22Rv1 (cell line): ENCODE measurements around the gene SOD3.

Source experiments
- CTCF ChIP-seq: fragments of 450-650 bp; IDR thresholded peaks from 2 replicates; pipeline ENCODE4 v1.5.1; 2017; ENCODE audit warnings: mild to moderate bottlenecking
- ZFX ChIP-seq: fragments of 450-650 bp; IDR thresholded peaks from 2 replicates; pipeline ENCODE4 v1.6.1; 2017; ENCODE audit warnings: antibody characterized with exemption, borderline replicate concordance

DNA sequence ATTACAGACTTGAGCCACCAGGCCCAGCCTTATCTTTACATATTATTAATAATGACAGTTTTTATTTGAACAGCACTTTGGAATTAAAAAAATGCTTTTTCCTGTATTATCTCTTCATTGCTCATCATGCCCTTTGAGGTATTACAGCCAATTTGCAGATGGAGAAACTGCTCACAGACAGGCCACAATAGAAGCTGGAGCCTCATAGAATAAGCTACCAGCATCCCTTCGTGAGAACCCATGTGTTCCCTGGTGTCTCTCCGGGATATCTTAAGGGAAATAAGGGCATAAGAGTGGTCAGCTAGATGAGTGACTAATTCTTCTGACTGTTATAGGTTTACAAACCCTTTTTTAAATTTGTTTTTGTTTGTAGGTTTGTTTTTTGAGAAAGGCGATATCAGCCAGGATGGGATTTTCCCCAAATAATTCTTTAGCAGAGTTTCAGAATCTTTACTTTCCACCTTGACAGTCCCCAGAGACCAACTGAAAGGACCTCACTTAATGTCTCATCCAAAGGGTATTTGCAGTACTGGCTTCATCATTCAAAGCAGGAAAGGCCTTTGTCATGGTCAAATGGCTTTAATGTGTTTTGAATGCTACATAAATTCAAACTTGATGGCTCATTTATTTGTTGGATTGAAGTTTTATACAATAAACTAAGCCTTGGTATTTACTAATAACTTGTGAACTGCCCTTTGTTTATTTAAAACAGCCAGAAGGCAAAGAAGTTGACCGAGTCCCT, 48.0 kb upstream of the SOD3 start:
- TF ChIP-seq CTCF (no peak), ZFX (no peak)
